Amniotic epithelial cell (primary cell): ENCODE data around the gene XPR1.

Experiments
- DNase-seq: peaks from one replicate; pipeline ENCODE4 v3.0.0-alpha.2; 2010; ENCODE audit warnings: low read depth

Gene XPR1

DNA sequence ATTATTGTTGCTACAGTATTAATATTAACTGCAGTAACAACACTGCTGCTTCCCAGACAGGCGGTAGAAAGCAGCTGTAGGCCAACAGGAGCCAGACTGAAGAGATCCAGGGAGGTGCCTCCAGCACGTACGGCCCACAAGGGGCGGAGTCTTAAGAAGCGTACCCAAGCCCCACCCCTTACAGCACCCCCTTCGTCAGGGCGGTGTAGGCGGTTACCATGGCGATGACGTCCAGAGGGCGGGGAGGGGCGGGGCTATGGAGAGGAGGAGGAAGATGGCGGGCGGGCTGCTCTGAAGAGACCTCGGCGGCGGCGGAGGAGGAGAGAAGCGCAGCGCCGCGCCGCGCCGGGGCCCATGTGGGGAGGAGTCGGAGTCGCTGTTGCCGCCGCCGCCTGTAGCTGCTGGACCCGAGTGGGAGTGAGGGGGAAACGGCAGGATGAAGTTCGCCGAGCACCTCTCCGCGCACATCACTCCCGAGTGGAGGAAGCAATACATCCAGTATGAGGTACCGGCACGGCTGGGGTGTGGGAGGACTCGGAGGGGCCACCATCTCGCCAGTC, at the start of gene XPR1:
Gene XPR1 (plus strand): TSS at position 257 of the 560 bp plus-strand sequence. CDS start 180 bp downstream, at position 437.
- peak; percentile 98 for DNase-seq

DNA sequence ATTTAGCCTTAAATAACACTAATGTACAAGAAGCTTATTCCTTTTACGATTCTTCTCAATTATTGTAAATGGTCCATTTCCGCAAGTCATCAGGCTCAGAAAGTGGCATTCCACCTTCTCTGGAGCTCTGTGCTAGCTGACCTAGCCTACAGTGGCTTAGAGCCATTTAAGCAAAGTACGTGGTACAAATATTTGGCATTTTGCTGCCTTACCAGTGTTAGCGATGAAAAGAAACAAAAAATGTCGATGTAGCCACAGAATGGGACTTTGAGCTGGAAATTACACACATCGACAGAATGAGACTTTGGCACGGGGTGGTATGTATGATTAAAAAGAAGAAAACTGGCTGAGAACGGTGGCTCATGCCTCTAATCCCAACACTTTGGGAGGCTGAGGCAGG, 47.0 kb upstream of the XPR1 start:
- no peak for DNase-seq

DNA sequence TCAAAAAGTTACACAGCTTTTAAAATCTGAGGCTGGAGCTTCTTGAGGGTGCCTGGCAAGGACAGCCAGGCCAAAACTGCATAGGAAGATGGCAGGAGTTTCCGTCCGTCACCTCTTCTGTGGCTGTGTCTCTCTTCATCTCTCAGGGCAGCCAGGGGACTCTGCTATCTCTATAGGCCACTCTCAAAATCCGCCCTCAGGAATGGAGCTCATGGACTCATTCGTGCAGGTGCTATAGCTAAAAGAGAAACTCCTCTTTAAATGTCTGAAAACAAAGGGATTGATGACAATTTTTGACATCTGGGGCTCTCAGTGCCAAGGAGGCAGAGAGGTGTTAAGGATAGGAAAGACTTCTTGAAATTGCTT, 45.8 kb upstream of the XPR1 start:
- no peak for DNase-seq

DNA sequence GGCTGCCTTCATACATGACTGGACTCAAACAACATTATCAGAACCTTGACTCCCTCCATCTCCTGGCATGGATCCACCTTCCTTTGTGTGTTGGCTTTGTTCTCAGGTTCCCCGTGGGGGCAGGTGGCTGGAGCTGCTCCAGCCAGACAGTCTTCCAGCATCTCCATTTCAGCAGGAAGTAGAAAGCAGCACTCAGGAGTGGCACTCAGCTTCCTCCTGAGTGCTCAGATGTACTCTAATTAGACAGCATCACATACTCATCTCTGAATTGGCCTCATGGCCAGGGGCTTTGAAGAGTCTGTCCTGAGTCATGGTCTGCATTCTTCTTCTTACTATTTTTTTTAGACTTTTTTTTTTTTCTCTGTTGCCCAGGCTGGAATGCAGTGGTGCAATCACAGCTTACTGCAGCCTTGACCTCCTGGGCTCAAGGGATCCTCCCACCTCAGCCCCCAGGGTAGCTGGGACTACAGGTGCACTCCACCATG, 45.1 kb upstream of the XPR1 start:
- DNase-seq, result peak; percentile 77

DNA sequence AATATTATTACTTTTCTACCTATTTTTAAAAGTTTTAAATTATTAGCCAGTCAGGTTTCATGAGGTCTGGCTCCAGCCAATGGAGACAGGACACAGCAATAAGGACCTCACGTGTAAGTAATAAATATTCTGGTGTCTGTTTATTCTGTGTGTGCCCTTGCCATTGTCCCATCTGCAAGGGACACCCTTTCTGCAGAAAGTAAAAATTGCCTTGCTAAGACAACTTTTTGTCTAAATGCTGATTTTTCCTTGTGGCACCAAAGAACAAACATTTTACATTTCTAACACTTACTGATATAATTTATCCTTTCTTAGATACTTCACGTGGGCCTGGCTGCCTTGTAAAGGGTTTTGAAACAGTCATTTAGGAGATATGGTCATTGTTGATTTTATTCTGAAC, 43.7 kb upstream of the XPR1 start:
- no peak for DNase-seq

DNA sequence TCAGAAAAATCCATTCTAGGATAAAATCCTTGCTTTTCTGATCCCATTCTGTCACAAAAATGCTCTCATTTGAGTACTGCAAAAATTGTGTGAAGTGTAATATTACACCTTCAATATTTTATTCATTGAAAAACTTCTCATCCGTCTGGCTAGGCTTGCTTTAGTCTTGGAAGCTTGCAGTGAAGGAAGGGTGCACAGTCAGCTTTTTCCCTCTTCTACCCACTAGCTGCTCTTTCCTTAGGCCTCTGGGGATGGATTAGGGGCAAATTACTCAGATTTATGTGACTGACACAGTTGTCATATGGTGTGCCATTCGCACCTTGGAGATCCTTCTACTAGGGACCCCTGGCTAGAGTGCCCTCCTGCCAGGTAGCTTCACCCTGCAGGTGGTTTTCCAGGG, 40.9 kb upstream of the XPR1 start:
- no peak for DNase-seq

DNA sequence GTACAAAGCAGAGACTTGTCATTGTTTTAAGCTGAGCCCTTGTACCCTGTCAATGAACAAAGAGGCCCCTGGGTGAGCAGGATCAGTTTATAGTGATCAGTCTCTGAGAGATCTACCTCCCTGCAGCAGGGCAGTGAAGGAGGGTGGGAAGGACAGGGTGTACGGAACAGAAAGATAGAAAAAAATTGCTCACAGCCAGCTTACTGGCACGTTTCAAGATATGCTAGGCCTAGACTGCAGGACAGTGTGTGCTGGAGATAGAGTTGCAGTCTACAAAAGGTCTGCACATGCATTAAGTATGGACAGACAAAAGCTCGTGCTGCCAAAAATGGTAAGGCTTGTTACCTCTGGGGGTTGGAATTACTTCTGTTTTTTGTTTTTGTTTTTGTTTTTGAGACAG, 38.4 kb upstream of the XPR1 start:
- DNase-seq, result no peak

DNA sequence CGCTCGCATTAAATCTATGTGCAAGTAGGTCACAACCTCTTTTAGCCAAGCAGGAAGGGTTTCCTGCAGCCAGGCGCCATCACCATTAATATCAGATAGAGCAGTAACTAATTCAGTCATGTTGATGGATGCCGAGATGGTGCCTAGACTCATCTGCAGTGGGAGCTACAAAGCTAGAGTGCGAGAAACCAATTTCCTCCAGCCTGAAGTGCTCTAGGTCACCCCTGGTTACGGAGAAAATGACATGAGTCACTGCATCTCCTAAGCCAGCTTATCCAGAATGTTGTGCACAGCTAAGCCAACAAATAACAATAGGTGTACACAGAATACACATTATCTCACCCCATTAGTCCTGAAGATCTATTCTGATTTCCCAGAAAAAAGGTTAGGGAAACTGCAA, 37.1 kb upstream of the XPR1 start:
- DNase-seq, result no peak

DNA sequence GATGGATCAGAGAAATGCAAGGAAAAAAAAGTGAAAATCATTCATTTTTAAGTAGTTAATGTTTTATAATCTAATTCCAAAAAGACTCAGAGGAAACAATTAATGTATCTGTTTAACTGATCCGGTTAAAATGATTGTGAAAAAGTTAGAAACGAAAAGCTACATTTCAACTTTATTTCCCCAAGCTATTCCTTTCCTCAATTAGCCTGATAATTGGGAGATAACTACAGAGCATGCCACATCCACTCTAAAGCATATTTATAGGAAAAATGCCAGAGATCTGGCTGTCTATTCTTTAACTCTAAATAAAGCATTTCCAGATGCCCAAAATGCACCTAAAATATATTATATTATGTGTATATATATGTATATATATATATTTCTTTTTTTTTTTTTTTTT, 35.9 kb upstream of the XPR1 start:
- no peak for DNase-seq

DNA sequence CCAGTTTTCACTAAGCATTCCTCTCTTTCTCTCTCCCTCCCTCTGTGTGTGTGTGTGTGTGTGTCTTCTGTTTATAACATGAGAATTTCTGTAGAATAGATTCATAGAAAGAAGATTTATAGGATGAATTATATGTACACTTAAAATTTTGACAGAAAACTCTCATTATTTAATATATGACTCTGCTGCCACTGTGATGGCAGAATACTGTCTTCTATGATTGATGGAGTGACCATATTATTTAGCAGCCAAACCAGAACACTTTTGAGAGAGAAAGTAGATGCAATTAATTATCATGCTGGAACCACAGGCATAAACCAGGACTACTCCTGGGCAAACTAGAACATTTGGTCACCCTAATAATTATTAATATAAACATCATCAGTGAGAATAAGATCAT, 34.3 kb upstream of the XPR1 start:
- no peak for DNase-seq

DNA sequence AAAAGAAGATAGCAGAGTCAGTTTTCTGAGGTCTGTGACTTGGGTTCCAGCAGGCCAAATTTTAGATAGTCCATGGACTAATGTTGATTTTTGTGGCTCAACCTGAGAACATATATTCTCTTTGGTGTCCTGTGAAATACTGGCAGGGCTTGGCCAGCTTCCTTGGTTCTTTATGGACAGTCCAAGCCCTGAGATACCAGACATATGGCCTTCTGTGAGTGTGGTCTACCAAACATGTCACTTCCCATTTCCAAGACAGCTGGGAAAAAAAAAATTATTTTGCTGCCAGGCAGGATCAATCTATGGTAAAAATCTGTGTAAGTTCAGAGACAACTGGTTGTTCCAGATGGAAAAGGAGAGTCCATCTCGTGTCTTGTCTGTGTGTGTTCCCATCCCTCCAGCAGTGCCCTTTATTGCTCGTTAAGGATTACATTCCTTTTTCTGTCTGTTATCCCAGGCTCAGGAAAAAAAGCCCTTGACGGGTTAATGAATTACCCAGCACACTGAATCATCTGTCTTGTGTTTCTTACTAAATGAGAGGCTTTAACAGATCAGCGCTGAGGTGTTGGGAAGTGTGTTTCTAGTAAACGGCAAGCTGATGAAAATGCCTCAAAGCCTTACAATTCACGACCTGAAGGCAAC, 33.4 kb upstream of the XPR1 start:
- no peak for DNase-seq

DNA sequence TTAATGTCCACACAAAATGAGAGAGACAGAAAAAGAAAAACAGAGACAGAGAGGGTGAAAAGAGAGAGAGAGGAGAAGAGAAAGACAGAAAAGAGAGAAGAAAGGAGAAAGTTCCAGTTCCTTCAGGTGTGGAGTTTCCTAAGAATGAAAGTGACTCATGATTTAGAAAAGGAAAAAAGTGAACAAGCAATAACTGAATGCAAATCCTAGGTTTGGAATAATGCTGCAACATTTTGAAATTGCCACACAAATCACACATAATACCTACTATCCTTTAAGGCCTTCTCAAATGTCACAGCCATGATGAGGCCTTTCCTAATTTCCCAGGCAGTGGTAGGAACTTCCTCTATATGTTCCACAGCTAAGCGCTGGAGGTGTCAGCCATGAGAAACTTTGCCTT, 31.5 kb upstream of the XPR1 start:
- DNase-seq, result no peak

DNA sequence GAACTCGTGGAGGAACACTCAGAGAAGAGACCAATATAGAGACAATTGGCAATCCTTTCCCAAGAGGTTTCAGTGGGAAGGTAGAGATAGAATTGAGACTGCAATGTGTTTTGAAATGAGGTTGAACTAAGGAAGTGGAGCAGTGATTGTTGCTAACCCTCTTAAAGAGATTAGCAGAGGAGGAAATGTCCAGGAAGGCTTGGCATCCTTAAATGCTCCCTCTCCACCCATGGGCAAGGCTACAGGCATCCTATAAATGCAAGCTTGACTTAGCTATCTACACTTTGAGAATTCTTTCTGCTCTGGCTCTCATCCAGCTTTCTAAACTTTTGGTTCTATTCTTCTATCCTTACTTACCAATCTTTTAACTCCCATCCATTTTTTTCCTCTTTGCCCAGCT, 30.3 kb upstream of the XPR1 start:
- DNase-seq, result no peak

DNA sequence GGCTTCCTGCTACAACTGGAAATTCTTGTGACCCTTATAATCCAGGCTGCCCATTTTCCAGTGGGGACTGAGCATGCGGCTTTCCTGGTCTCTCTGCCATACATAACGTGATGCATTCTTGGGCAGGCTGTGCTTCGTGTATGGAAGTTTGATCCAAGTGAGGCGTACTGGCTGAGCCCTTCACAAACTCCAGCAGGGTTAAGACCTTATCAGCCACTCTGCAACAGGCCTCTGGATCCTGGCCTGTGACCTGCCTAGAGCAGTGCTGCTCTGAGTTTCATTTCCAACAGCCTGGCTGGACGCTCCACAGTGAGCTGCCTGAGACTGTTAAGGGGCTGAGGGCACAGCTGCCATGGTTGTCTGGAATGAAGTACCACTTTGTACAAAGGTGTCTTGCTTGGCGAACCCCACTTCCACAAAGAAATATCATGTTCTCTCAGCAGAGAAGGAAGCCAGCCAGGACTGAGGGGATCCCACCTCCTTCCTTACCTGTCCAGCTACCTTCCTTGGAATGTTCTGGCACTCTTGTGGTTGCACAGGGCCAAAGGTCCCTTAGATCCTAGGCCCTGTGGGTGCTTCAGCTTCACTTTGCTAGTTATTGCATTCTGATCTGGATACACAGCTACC, 28.5 kb upstream of the XPR1 start:
- no peak for DNase-seq

DNA sequence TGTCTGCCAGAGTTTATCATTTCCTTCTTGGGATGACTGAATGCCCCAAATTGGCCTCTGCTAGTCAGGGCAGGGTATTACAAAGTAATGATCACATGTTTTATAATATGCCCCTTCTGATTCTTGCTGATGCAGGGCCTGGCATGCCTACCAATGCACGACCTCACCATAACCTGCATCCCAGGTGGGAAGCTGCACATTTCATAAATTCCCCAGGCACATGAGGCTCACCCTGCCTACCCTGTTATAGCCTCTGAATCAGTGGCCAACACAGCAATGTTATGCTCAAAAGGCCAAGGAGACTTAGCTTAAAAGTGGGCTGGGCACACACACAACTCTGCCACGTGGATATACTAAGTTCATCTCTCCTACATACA, 28.0 kb upstream of the XPR1 start:
- DNase-seq, result no peak

DNA sequence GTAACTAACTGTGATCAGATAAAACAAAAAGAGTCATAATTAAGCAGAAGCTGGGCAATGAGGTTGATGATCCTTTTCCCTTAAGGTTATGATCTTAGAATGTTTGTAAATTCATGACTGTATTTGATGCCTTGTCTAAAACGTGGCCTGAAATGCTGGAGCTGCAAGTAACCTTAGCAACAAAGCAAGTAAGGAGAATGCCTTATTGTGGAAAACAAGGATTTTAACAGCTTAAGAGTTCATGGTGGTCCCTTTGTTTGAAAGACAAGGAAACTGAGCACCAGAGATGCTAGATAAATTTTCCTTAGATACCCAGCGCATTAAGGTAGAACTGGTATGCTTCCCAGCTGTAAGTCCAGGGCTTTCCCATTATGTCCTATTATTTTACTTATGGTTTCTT, 25.7 kb upstream of the XPR1 start:
- no peak for DNase-seq

DNA sequence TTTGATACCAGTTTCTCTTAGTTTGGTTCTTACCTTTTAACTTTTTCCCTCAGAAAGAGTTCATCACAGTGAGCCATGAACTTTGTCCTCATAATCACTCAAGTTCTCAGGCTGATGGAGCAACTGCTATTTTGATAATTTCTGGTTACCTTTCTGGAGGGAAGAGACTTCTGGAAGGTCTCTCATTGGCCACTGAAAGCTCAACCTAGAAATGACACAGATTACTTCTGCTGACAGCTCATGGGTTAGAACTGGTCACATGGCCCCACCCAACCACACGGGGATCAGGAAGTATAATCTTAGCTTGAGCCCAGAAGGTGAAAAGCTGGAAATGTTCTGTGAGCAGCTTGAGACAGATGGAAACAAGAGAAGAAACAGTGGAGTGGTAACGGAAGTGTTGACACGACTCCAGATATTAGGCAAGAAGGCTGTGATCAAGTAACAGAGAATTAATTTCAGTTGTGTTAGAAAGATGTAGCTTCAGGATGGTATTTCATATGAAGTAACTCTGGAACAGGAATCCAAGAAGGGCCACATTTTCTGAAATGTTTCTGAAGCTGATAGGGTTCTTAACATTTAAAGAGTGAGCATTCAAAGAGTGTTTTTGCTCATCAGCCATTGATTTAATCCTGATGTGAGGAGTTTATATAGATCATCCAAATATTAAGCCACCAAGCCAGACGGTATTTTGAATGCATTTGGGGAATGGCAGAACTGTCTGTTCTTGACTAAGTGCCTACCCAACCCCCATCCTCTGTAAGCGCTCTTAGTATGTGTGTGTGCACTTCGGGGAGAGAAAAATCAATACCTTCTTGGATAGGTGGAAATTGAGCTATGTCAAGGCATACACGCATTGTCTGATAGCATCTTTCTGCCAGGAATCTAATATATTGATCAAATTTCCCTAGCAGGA, 21.9 kb upstream of the XPR1 start:
- peak; percentile 60 for DNase-seq

DNA sequence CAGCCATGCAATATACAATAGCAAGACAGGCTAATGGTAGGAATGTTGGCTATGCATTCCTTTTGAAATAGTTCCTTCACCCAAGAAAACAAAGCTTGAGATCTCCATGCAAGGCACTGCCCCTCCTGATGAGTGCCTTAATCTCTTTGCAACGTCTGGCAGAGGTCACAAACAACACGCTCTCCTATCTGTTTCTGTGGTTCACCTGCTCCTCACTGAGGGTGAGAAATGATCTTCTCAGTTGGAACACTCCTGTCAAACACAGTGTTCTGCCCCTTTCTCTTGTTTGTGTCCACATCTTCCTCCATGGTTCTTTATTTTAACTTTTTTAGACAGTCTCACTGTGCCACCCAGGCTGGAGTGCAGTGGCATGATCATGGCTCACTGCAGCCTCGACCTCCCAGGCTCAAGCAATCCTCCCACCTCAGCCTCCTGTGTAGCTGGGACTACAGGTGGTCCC, 21.2 kb upstream of the XPR1 start:
- no peak for DNase-seq

DNA sequence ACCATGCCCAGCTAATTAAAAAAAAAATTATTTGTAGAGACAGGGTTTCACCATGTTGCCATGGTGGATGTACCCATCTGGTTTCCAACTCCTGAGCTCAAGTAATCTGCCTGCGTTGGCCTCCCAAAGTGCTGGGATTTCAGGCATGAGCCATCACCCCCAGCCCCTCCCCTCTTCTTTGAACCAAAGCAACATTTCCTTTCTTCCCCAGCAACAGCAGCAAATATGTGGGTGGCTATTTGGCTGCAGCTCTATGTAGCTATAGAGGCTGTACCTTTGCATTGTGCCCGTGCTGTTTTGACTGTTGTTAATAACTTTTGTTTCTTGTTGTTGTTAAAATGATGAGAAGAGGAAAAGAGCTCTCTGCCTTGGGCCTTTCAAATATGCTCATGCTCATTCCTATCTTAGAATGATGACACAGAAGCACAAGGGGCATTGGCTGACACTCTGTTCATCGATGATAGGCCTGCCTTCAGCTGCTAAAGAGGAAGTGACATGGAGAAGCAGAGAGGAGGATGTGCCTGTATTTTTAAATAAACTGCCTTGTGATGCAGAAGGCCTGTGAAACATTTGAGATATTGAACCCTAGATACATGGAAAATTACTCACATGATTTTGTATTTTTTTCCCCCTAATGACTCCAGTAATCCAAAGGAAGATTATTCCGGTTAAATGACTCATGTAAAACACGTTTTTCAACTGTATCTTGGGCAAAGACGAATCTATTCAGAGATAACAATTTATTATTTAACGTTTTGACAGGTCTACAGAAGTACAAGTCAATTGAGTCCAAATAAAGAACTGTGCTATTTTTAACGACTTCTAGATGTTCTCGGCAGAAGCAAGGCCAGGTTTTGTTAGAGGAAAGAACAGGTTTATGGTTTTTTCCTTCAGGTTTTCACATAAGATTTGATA, 20.5 kb upstream of the XPR1 start:
- peak; percentile 54 for DNase-seq

DNA sequence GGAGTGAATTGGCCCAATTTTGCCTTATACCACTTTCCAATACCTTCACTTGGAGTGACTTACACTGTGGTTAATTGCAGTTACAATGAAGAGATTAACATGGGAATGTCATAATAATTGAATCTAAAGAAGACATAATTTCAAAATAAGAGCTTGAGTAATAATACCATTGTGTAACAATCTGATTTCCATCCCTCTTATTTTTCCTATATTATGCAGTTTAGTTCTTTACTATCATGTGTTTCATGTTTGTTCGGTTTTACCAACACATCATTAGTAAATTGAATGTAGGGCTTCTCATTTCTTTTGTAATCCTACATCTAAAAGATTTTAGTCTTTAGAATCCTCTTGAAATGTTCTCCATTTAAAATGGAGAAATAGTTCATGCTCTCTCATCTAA, 19.2 kb upstream of the XPR1 start:
- DNase-seq, result no peak

DNA sequence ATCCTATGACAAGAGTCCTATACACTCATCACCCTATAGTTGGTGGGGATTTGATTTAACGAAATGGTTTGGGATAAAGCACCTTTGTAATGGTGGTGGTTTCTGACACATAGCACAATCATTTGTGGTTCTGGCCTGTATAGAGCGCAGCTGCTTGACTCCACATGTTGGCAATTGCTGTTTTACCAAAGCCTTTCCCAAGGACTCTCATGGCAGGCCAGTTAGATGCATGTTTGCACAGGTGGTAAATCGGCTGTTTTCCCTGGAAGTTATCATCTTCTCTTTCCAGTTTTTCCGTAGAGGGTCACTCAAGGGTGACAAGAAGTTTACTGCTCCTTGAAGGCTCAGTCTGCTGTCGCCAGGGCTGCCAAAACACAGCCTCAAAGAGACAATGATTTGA, 17.1 kb upstream of the XPR1 start:
- no peak for DNase-seq
